DLD1 (cell line): ENCODE measurements around the gene DOK6.

ENCODE experiments used
- in situ Hi-C: cut with HindIII; loops from 2 replicates; pipeline ENCODE4 v1.10.0; 2017; ENCODE audit warnings: low sequenced_read_pairs

Gene DOK6

DNA sequence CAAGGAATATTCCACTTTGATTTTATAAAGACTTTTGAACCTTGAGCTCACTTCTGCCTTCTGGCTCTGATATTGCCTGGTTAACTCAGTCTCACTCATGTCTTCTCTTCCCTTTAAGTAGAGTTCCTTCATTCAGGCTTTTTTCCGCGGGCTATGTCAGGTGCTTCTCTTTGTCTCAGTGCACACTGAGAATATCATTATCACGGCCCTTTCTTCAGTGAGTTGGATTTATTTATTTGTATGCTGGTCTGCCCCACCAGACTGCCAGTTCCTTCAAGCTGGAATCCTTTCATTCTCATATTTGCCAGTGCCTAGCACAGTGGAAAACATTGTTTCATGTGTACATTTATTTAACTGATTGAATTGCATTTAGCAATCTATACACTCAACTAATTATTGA is 136.5 kb downstream of the DOK6 start:
- in situ Hi-C loops: no loop called here

DNA sequence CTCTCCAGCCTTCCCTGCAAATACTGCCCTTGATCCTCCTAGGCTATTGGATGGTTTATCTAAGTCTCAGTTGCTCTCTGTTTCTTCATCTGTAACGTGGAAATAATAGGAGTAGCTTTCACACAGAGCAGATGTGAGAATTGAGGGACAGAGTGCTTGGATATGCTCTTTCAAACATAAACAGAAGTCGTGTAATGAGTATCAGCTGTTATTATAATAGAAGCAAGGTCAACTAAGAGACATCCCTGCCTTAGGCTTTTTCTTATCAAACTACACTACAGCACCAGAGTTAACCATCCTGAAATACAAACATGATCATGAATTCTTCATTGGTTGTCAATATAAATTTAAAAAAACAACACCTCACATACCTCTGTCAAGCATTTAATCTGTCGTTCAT is 138.2 kb downstream of the DOK6 start:
- in situ Hi-C loops: no loop called here

DNA sequence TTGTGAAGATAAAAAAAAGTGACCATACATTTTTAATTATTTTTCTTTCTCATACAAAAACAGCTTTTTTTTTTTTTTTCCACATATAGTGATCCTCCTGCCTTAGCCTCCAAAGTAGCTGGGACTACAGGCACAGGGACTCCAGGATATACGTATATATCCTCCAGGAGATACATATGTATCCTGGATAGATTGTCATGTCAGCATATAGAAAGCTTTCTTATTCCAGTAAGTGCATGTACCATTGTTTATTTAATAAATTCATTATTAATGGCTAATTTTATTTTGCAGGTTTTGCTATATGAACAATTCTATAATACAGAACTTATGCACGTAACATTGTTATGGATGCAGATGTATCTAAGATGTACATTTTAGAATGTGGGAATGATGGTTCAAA is 138.7 kb downstream of the DOK6 start:
- in situ Hi-C loops: no loop called here

DNA sequence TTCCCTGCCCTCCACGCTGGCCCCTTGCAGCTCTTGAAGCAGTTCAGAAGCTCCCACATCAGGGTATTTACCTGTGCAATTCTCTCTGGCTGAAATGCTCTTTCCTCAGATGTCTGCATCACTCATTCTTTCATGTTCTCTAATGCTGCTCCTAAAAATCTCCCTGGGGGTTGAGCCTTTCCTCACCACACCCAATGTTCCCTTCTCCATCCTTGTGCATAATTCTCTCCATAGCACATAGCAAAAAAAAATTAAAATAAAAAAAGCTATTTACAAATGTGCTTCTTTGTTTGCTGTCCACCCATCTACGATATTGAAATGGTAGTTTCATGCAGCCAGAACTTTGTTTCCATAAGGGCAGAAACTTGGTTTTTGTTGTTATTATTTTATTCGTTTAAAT is 155.5 kb downstream of the DOK6 start:
- in situ Hi-C loops: no loop called here

DNA sequence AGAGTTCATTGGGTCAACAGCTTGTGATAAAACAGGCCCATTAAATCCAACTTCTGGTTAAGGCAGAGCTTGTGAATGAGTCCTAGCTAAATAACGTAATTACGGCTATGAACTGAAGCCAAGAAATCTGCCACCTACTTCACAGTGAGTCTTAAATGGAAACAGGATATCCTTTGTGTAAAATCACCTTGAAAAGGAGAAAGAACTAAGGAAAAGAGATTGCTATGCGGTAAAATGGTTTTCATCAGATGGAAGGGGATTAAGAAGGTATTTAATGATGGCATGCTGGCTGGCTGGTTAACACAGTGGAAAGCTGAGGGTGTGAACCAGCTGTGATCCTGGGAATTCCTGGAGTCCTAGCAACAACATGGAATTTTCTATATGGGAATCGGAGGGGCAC is 156.6 kb downstream of the DOK6 start:
- in situ Hi-C loops: no loop called here

DNA sequence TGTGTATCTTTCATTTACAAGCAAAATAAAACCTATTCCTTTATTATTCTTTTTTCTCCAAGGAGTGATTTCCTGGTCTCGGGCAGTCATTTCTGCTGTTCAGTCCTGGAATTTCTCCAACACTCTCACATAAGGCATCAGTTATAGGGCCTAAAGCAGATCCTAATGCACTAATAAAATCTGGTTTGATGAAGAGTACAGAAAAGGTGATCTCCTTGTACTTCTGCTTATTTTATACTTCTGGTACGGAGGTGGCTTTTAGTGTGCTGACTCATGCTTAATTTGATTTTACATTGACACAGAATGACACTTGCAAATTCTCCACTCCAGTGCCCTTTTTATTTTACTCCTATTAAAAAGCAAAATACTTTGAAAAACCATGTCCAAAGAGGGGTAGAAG is 157.4 kb downstream of the DOK6 start:
- in situ Hi-C loops: no loop called here

DNA sequence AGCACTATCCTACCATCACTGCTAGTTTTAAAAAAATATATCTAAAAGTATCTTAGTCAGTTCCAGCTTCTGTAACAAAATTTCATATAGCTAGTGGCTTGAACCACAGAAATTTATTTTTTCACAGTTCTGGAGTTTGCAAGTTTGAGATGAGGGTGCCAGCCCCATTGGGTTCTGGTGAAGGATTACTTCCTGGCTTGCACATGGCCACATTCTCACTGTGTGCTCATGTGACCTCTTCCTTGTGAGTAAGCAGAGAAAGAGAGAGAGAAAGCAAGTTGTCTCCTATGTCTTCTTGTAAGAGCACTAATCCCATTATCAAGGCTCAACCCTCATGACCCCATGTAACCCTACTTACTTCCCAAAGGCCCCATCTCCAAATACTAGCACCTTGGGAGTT is 158.9 kb downstream of the DOK6 start:
- in situ Hi-C loops: no loop called here

DNA sequence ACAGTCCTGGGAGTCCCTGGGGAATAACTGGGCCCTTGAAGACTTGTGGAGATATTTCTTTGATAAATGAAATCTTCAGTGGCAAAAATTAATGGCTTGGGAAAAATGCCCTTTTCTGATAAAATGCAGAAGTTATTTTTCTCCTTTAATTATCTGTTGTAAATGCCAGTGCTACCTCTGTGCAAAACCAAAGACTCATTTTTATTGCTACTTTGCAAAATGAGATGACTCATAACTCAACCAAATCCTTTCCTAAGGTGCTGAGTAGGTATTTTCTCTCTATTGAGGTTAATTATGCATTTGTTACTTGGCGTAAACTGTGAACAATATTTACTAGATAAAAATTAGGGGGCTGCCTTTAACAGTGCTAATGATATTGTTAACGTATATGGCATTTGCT is 163.9 kb downstream of the DOK6 start:
- in situ Hi-C loops: no loop called here

DNA sequence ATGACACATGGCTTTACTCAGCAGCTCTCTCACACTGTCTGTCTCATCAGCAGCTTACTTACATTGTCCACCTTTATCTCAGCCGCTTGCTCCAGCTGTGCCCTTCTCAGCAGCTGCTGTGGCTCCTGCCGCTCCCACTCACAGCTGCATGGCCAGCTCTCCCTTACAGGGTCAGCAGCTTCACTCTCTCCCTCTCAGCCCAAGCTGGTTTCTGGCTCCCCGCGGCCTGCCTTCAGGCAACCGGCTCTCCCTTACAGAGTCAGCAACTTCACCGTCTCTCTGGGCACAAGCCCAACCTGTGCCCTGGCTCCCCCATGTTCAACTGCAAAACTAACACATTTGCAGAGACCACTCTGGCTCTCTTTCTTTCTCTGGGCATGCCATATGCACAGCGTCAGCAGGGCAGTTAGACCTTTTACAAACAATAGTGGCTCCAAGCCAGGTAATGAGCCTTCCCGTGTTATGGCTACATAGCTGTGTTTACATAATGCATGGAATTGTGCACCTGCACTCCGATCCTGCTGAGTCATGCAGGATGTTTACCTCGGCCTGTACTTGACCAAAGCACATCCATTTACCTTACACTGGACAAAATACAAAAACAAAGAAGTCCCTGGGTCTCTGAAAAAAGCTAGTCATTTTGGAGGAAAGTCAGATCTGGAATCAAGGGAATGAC is 167.3 kb downstream of the DOK6 start:
- in situ Hi-C loops: no loop called here

DNA sequence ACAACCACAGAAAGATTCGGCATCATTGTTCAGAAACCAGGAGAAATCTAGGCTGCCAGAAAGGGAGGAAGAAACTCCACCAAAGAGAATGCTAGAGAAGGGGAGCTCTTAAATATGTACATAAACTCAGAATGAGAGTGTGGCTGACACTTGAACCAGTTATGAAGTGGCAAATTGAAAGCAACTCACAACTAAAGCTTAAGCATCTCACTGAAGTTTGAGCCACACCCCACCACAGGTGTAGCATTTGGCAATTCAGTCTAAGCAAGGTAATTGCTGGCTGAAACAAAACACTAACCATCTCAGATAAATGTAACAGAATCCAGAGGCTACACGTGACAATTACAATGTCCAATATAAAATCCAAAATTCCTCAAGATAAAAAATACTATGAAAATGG is 168.4 kb downstream of the DOK6 start:
- in situ Hi-C loops: no loop called here

DNA sequence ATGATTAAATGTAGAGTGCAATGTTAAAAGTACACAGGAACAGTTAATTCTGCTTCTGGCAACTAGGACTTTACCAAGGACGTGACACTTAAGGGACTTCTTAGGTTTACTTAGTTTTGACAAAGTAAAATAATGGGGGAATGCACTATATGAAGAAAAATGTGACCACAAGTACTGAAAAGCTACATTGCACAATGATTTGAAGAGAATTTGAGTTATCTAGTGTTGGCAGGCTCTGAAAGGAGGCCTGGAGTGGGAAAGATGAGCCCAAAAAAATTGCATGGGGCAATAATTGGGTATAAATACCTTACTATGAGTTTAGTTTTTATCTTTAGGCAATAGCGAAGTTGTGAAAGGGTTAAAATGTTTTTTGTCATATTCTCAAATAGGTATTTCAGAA is 173.7 kb downstream of the DOK6 start:
- in situ Hi-C loops: no loop called here

DNA sequence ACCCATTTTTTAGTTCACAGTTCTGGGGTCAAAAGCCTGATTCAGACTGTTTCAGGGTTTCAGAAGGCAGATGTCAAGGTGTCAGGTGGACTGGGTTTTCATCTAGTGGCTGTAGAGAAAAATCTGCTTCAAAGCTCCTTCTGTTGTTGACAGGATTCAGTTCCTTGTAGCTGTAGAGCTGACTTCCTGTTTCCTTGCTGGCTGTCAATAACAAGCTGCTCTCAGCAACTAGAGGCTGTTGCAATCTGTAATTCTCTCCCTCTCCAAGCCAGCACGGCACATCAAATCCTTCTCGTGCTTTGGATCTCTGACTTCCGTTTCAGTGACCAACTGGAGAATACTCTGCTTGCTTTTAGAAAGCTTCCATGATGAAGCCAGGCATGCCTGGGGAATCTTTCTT is 179.4 kb downstream of the DOK6 start:
- in situ Hi-C loops: no loop called here

DNA sequence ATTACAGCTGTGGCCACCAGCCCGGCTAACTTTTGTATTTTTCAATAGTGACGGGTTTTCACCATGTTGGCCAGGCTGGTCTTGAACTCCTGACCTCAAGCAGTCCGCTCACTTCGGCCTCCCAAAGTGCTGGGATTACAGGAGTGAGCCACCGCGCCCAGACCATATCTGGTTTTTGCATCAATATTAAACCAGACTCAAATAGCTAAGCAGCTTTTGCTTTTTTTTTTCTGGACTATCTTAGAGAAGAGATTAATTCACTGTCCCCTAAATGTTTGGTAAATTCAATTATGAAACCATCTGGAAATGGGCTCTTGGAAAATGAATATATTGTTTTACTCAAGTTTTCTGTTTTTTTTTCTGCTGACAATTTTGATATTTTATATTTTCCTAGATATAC is 183.7 kb downstream of the DOK6 start:
- in situ Hi-C loops: no loop called here

DNA sequence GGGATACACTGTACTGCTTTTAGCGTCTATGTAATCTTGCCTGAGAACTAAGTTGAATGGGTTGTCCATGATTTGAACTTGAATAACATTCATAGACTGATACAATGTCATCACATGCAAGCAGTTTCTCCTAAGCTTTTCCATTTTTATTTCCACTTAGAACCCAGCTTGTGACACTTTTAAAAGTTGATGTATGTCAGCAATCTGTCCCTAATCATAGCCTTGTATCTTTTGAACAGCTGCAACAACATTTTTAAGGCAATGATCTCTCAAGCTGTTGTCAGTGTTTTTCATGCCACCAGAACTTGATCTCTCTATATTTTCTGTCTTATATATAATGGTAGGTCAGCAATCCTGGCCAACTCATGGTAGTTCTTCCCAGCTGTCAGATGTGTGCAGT is 185.0 kb downstream of the DOK6 start:
- in situ Hi-C loops: no loop called here

DNA sequence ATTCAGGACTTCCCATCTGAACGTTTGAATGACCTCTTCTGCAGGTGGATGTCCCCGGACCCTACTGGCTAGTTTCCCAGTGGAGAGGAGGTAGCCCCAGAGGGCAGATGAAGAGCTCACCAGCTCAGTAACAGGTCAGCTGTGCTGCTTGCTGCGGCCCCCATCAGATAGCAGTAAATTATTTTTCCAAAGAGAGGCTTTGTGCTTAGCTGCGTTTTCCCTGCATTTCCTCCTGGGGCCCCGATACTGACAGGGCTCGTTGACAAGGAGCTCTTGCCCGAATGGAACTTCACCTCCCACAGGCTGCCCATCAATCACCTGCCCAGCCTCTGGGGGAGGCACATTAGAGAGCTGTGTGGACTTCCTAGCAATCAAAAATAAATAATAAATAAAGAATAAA is 185.8 kb downstream of the DOK6 start:
- in situ Hi-C loops: no loop called here

DNA sequence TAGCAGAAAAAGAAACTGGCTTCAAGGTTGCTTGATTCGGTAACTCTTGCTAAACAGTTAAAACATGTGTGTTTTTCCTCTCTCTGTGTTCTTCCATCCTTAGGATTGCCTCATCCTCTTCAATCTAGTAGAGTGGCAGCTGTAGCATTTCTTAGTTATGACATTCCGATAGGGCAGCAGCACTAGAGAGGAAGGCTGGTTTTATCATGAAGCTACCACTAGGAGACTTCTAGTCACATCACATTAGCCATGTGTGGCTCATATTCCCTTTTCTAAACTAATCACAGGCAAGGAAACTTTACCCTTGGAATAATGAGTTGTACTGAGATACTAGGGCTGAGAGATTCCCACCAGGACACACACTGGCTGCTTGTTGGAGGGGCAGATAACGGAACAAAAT is 187.6 kb downstream of the DOK6 start:
- in situ Hi-C loops: no loop called here

DNA sequence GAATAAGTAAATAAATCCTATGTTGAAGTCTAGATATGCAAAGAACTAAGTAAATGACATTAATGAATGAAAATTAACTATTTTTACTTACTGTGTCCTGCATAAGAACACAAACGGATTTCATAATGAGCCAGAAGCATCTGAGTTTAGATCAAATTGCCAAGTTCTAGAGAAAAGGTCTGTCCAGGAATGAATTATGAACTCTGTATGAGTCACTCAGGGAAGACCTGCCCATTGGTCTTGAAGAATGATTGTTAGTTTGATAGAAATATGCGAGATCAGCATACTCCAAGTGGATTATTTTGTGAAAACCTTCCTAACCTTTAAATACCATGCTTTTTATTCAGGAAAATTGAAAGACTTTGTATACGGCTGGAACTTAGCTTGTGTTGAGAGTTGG is 189.5 kb downstream of the DOK6 start:
- in situ Hi-C loops: no loop called here

DNA sequence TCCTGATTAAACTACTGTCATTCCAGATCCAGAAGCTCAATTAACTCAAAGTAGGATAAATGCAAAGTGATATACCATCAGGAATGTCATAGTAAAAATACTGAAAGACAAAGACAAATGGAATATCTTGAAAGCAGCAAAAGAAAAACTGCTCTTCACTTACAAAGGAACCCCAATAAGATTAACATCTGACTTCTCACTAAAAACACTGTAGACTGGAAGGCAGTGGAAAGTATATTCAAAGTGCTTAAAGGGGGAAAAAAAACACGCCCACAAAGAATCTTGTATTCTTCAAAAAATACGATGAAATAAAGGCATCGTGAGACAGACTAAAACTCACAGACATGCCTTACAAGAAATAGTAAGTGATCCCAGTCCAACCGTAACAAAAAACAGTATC is 195.7 kb downstream of the DOK6 start:
- in situ Hi-C loops: no loop called here

DNA sequence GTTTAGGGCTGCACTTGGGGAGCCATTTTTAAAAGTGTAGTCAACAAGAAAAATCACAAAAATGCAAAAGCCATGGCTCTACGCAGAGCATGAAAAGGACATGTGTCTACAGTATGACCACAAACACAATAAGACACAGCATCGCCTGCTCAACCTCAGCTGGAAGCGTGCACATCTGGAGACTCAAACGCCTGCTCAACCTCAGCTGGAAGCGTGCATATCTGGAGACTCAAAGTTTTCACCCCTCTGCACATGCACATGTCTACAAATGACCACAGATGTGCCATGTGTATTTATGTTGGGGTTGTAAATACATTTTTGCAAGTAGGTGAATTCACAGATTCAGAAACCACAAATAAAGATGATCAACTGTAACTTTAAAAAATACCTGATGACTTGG is 196.9 kb downstream of the DOK6 start:
- in situ Hi-C loops: no loop called here

DNA sequence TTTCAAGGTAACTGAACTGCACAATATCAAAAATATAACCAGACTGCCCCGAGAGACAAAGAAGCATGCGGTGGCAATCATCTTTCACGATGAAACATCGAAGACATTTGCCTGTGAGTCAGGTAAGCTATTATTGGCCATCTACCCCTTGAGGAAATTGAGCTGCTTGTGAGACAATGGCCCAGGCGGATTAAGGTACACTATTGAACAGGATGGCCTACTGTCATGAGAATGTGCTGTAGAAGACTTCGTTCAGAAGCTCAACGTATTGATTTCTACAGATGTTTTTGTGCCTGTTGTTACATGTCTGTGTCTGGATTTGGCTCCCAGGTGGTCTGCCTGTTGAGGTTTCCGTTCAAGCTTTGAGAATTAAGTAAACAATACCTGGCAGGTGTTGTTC is 198.7 kb downstream of the DOK6 start:
- in situ Hi-C loops: no loop called here

DNA sequence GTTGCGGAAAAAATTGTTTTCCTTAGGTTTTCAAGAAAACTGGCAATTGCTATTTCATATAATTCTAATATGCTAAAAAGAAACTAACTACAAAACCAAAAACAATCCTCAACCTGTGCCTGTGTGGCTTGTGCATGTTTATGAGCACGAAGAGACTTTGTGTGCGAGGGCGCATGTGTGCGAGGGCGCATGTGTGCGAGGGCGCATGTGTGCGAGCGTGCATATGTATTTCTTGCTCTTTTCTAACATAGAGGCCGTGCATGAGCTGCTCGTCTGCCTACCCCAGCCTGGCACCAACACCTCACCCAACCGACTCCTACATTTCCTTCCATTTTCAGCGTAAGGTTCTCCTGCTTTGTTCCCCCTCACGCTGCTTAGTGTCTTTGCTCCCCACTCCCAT is 211.6 kb downstream of the DOK6 start:
- in situ Hi-C loops: no loop called here

DNA sequence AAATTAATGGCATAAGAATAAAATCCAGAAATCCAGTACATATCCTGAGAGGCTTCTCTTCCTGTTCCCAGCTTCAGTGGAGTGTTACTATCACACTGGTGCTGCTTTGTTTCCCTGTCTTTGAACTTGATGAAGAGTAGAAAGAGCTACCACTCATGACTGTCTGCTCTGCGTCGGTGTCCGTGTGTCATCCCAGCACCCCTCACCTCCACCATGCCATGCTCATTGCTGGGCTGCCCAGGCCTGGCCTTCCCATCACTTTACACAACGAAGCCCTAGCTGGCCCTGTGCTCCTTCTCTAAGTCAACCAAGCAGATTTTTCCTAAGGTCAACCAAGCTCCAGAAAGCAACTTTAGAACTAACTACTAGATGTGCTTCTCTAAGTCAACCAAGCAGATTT is 215.4 kb downstream of the DOK6 start:
- in situ Hi-C loops: no loop called here

DNA sequence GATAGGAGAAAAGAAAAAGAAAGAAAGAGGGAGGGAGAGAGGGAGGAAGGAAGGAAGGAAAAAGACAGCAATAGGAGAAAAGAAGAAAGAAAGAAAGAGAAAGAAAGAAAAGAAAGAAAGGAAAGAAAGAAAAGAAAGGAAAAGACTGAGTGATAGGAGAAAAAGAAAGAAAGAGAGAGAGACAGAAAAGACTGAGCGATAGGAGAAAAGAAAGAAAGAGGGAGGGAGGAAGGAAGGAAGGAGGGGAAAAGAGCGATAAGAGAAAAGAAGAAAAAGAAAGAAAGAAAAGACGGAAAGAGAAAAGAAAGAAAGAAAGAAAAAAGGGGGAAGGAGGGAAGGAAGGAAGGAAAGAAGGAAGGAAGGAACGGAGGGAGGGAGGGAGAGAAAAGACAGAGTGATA is 216.7 kb downstream of the DOK6 start:
- in situ Hi-C loops: no loop called here

DNA sequence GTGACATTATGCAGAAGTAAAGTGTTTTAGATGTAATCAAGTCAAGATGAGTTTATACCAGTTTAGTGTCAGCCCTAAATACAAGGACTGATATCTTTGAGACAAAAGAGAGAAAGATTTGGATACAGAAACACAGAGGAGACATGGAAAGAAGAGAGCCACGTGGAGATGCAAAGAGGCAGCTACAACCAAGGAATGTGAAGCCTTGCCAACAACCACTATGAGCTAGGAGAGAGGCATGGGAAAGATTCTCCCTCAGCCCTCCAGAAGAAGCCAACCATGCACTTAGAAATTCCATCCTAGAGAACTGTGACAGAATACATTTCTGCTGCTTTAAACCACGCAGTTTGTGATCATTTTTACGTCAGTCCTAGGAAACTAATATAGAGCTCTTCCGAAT is 217.2 kb downstream of the DOK6 start:
- in situ Hi-C loops: no loop called here
